GM21381 (cell line): ENCODE data around the gene ASGR2.
"Not testable (repeated sequence)": the region's sequence is repeated elsewhere in the genome, so short reads cannot be mapped to it uniquely, and the experiment has no call there.

Experiments used
- ATAC-seq: cut with Tn5 transposase; IDR thresholded peaks from one replicate; pipeline ENCODE4 v1.9.1; 2021; ENCODE audit warnings: mild to moderate bottlenecking, moderate library complexity; ENCODE audit not compliant: unreplicated experiment

Gene ASGR2, protein sequence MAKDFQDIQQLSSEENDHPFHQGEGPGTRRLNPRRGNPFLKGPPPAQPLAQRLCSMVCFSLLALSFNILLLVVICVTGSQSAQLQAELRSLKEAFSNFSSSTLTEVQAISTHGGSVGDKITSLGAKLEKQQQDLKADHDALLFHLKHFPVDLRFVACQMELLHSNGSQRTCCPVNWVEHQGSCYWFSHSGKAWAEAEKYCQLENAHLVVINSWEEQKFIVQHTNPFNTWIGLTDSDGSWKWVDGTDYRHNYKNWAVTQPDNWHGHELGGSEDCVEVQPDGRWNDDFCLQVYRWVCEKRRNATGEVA

GRCh38 chr17:7114241-7114874 is at the start of gene ASGR2:
ASGR2 (minus strand) TSS chr17:7114822; CDS start chr17:7114240, 582 bp downstream.
- no peak for ATAC-seq

- not testable (repeated sequence) for ATAC-seq
Observed at GRCh38 chr17:7159571-7159970, 44.9 kb upstream of the ASGR2 start.

DNA sequence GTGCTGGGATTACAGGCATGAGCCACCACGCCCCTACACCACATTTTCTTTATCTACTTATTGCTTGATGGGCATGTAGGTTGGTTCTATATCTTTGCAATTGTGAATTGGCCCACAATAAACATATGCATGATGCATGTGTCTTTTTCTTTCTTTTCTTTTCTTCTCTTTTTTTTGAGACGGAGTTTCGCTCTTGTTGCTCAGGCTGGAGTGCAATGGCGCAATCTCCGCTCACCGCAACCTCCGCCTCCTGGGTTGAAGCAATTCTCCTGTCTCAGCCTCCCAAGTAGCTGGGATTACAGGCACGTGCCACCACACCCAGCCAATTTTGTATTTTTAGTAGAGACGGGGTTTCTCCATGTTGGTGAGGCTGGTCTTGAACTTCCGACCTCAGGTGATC is 43.8 kb upstream of the ASGR2 start:
- ATAC-seq: not testable (repeated sequence)

GRCh38 chr17:7156342-7156940 is 41.8 kb upstream of the ASGR2 start:
- ATAC-seq: no peak

DNA sequence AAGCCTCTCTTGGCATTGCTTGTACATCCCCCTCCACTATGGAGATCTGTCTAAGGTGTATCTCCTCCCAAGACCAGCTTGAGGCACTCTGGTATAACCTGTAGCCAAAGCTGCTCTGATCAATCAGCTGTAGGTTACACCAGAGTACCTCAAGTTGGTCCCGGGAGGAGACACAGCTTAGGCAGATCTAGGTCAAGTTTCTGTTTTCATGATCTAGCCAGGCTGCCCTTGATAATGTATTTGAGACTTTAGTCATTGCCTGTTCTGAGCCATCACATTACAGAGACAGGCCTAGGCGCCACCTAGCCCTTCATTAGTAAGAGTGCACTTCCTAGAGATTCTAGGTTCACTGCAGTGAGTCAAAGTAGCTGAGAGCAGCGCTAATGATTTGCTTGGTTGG is 33.1 kb upstream of the ASGR2 start:
- no peak for ATAC-seq

GRCh38 chr17:7146115-7146514 is 31.5 kb upstream of the ASGR2 start:
- ATAC-seq: no peak

DNA sequence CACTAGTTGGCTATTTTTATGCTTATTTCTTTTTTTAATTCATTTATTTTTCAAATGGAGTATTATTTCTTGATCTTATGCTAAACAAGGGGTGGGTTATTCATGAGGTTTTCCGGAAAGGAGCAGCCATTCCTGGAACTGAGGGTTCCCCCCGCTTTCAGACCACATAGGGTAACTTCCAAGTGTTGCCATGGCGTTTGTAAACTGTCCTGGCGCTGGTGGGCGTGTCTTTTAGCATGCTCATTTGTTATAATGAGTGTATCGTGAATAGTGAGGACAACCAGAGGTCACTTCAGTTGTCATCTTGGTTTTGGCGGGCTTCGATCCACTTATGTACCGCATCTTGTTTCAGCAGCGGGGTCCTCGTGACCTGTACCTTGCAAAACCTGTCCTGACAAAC is 29.6 kb upstream of the ASGR2 start:
- ATAC-seq: no peak

DNA sequence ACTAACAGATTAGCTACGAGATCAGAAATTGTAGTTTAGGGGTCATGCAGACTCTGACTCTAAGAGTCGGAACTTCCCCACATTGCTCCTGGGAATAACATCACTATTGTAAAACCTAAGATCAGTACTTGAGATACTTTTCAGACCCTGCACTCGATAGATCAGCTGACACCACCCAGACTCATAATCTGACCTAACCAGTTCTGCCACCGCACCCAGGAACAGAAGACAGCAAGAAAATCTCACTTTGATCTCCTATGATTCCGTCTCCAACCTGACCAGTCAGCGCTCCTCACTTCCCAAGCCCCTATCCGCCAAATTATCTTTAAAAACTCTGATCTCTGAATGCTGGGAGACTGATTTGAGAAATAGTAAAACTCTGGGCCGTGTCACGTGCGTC is 27.2 kb upstream of the ASGR2 start:
- no peak for ATAC-seq

GRCh38 chr17:7139400-7139799 is 24.8 kb upstream of the ASGR2 start:
- no peak for ATAC-seq

DNA sequence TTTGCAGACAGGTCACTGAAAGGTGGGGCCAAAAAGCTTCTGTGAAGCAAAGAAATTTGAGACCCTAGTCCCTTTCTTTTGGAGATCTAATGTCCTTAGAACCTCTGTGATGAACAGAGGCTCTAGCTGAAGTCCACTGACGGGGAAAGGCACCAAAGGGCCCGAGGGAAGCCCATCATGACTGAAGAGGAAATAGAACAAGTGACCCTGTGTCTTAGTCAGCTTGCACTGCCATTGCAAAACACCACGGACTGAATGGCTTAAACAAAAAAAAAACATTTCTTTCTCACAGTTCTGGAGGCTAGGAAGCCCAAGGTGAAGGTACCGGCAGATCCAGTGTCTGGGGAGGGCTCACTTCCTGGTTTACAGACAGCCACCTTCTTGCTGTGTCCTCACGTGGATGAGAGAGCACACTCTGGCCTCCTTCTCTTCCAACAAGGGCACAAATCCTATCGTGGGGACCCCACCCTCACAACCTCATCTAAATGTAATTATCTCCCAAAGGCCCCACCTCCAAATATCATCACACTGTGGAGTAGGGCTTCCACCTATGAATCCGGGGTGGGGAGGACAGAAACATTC is 24.3 kb upstream of the ASGR2 start:
- no peak for ATAC-seq

GRCh38 chr17:7137171-7137943 is 22.7 kb upstream of the ASGR2 start:
- ATAC-seq: no peak

DNA sequence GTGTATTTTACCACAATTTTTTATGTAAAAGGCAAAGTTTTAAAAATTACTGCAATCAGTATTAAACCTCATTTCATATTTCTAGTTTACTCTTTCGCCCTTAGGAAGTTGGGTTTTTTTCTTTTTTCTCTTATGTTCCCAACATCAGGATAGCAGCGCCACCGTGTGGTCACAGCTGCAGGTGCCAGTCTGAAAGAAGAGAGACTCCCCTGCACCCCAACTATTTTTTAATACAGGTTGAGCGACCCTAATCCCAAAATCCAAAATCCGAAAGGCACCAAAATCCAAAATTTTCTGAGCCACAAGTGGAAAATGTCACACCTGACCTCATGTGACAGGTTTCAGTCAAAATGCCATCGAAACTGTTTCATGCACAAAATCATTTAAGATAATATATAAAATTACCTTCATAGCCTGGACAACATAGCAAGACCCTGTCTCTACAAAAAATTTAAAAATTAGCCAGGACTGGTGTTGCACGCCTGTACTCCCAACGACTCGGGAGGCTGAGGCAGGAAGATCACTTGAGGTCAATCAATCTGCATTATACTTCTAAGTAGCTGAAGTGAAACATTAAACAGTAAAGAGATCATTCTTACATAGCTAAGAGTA is 21.8 kb upstream of the ASGR2 start:
- no peak for ATAC-seq

- ATAC-seq: no peak
Observed at GRCh38 chr17:7133916-7134315, 19.3 kb upstream of the ASGR2 start.

GRCh38 chr17:7133424-7133823 is 18.8 kb upstream of the ASGR2 start:
- ATAC-seq: no peak

GRCh38 chr17:7132511-7133094 is 18.0 kb upstream of the ASGR2 start:
- ATAC-seq: no peak

GRCh38 chr17:7131423-7131791 is 16.8 kb upstream of the ASGR2 start:
- ATAC-seq: no peak

DNA sequence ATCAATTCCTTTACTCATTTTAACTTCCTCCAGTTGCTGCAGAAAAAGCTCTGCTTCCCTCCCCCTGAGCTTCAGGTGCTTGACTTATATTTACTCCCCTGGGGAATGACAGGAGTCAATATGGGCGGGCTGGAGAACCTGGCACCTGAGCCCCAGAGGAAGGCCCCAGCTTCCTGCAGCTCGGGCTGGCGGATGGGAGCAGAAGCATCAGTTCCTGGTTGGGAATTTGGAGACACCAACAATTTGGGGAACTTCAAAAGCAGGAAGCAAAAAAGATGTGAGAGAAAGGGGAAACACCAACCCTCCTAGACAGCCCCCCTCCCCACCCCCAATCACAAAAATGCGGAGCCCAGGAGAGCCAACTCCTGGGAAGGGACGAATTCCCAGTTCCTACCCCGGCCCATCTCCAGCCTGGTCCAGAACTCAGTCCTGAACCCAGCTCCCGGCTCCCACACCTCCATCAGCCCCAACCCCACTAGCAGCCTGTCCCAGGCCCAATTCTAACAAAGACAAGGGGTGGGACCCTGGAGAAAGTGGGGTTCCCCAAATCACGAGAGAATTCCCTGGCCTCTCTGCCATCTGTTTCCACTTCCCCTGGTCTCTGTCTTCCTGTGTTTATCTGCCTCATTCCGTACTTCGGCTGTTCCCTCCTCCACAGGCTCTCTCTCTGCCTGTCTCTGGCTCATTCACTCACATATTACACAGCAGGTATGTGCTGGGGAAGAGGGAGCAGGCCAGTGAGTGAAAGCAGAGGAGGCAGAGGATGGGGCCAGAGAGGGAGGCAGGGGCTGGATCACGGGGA is 16.2 kb upstream of the ASGR2 start:
- no peak for ATAC-seq

DNA sequence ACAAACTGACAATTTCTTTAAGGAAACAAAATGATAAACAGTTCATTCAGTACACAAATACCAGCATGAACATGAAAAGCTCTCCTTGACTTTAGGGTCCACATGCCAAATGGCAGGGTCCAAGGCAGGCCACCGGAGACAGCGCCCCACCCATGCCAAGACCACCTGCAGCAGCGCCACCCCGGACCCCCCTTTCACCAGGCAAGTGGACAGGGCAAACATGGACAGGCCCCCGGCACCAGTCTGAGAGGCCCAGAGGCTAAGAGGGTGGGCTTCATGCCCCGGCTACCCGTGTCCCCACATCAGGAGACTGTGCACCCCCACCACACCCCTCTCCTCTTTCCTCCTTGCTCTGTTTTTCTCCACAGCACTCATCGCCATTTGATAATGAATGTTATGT is 14.7 kb upstream of the ASGR2 start:
- ATAC-seq: no peak

DNA sequence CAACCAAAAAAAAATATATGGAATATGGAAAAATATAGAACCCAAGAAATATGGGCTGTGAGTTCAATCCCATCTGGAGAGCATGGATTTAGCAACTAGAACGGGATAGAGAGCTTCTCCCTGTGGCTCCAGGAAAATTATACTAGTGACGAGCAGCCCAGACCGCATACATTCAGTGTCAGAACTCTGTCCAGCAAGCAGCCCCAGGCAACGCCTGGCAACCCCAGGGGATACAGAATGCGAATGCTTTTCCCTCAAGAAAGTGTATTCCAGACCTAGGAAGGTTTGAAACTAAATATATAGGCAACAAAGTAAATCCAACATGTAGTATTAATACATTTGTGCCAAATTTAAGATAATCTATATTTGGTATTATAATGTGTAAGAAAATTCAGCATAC is 13.5 kb upstream of the ASGR2 start:
- no peak for ATAC-seq

- ATAC-seq: not testable (repeated sequence)
Observed at GRCh38 chr17:7127501-7127900, 12.9 kb upstream of the ASGR2 start.
